PC-3 (cell line): ENCODE results near the gene LHFPL6. TPM values are rescaled to one million over a fixed set of nuclear protein-coding genes. Genes with fewer than 3 reads are reported as not detected.

Experiments used
- ATAC-seq: fragments of 200-7000 bp; cut with Tn5 transposase; 2 replicates; pipeline ENCODE4 v1.9.1; 2020; ENCODE audit warnings: mild to moderate bottlenecking, moderate library complexity
- BruUV-seq: library from RNA; stranded (reverse); fragments of 400-500 nt; replicated peaks from 2 replicates; lab custom pipeline; 2021; lab: Mats Ljungman, UMichigan
- CTCF ChIA-PET: fragments of 300-600 bp; sonication (Branson Sonifier 250); formaldehyde crosslinking; loops from one replicate; lab custom pipeline; 2022; ENCODE audit warnings: antibody characterized with exemption; lab: Charles Lee
- POLR2A ChIA-PET: fragments of 300-600 bp; sonication (Branson Sonifier 250); formaldehyde crosslinking; loops from one replicate; lab custom pipeline; 2022; ENCODE audit warnings: antibody characterized with exemption; ENCODE audit not compliant: unreplicated experiment; lab: Charles Lee
- DNase-seq: peaks from one replicate; pipeline ENCODE4 v3.0.0-alpha.2; 2015
- H2AFZ ChIP-seq: fragments of 300-600 bp; sonication (generic); 2 replicates; pipeline ENCODE4 v1.6.0; 2016; ENCODE audit warnings: antibody characterized with exemption, low read length
- H3F3A ChIP-seq: fragments of 300-600 bp; sonication (generic); one replicate; pipeline ENCODE4 v1.6.0; 2017; ENCODE audit warnings: antibody characterized with exemption, low read length, control low read depth, mild to moderate bottlenecking; ENCODE audit not compliant: unreplicated experiment
- H3K27ac ChIP-seq: fragments of 300-600 bp; sonication (generic); 2 replicates; pipeline ENCODE4 v1.5.1; 2016; ENCODE audit warnings: mild to moderate bottlenecking, low read length
- H3K27me3 ChIP-seq: fragments of 300-600 bp; sonication (generic); 2 replicates; pipeline ENCODE4 v1.6.1; 2016; ENCODE audit warnings: low read length, mixed read lengths
- H3K36me3 ChIP-seq: fragments of 300-600 bp; sonication (generic); 2 replicates; pipeline ENCODE4 v1.6.1; 2016; ENCODE audit warnings: low read depth, mixed run types, low read length, mixed read lengths
- H3K4me1 ChIP-seq: fragments of 300-600 bp; sonication (generic); 2 replicates; pipeline ENCODE4 v1.5.1; 2016; ENCODE audit warnings: low read length; ENCODE audit not compliant: insufficient read depth
- H3K4me2 ChIP-seq: fragments of 300-600 bp; sonication (generic); 2 replicates; pipeline ENCODE4 v1.6.0; 2016; ENCODE audit warnings: low read length
- H3K4me3 ChIP-seq: fragments of 300-600 bp; sonication (generic); 2 replicates; pipeline ENCODE4 v1.5.1; 2016; ENCODE audit warnings: mild to moderate bottlenecking, low read length, mixed read lengths
- H3K79me2 ChIP-seq: fragments of 300-600 bp; sonication (generic); 2 replicates; pipeline ENCODE4 v1.6.1; 2017; ENCODE audit warnings: low read length, mixed read lengths
- H3K9ac ChIP-seq: fragments of 300-600 bp; sonication (generic); 2 replicates; pipeline ENCODE4 v1.6.0; 2016; ENCODE audit warnings: mild to moderate bottlenecking, low read length
- H3K9me2 ChIP-seq: fragments of 300-600 bp; sonication (generic); replicated peaks from 2 replicates; pipeline ENCODE4 v1.6.1; 2016; ENCODE audit warnings: mixed run types, low read length, mixed read lengths
- H3K9me3 ChIP-seq: fragments of 300-600 bp; sonication (generic); 2 replicates; pipeline ENCODE4 v1.6.1; 2016; ENCODE audit warnings: low read length, mixed read lengths
- H4K20me1 ChIP-seq: fragments of 300-600 bp; sonication (generic); 2 replicates; pipeline ENCODE4 v1.6.1; 2016; ENCODE audit warnings: low read length, mixed read lengths
- EZH2 ChIP-seq: fragments of 300-600 bp; sonication (generic); IDR thresholded peaks from one replicate; pipeline ENCODE4 v1.6.1; 2017; ENCODE audit warnings: antibody characterized with exemption, mild to moderate bottlenecking, low read length; ENCODE audit not compliant: unreplicated experiment
- EZH2phosphoT487 ChIP-seq: fragments of 300-600 bp; sonication (generic); IDR thresholded peaks from 2 replicates; pipeline ENCODE4 v1.6.1; 2018; ENCODE audit warnings: mild to moderate bottlenecking, antibody characterized with exemption, low read length, borderline replicate concordance
- intact Hi-C: fragments of 100-400 bp; cut with micrococcal nuclease; formaldehyde crosslinking; loops from 2 replicates; pipeline ENCODE4 v1.9.0; 2023
- total RNA-seq: library from RNA; depleted of rRNA; stranded (reverse); fragments of >200 nt; gene quantifications from 2 replicates; pipeline ENCODE4 v1.2.3, GENCODE V29; 2014
- TF ChIP-seq, protein P1 (sequence below): fragments of 300-600 bp; sonication (generic); conservative IDR thresholded peaks from 2 replicates; pipeline ENCODE4 v1.5.1; 2017; ENCODE audit warnings: antibody characterized with exemption, low read depth, mild to moderate bottlenecking, low read length

LHFPL6 gene
- total RNA-seq, 1 experiment from 2014 or later, result 7.8 TPM

DNA sequence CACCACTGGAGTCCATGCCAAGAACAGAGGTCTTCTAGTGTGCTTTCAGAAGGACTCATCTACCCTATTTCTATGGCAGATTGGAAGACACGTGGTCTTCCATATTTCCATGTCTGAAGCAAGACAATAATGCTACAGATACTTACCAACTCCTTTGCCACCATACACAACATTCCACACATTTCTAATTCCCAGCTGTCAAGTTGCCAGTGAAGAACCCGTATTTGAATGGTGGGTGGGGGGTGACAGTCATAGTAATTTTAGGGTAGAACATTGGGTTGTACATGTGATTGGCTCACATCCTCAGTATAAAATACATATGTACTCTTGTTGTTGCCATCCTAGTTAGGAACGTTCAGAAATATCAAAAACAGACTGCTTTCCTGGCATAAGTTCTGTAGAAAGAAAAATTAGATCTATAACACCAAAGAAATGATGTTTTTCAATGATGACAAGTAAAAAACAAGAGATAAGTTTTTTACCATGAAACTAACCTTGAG lies 69.3 kb downstream of the LHFPL6 start:
- no peak overlapping the region for H3K27ac ChIP-seq
- H4K20me1 ChIP-seq, result no peaks in the 10 kb centered on the region
- TF ChIP-seq EZH2 (no peak), EZH2phosphoT487 (no peak)
- TF ChIP-seq, protein P1, sequence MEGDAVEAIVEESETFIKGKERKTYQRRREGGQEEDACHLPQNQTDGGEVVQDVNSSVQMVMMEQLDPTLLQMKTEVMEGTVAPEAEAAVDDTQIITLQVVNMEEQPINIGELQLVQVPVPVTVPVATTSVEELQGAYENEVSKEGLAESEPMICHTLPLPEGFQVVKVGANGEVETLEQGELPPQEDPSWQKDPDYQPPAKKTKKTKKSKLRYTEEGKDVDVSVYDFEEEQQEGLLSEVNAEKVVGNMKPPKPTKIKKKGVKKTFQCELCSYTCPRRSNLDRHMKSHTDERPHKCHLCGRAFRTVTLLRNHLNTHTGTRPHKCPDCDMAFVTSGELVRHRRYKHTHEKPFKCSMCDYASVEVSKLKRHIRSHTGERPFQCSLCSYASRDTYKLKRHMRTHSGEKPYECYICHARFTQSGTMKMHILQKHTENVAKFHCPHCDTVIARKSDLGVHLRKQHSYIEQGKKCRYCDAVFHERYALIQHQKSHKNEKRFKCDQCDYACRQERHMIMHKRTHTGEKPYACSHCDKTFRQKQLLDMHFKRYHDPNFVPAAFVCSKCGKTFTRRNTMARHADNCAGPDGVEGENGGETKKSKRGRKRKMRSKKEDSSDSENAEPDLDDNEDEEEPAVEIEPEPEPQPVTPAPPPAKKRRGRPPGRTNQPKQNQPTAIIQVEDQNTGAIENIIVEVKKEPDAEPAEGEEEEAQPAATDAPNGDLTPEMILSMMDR, result no peak
- intact Hi-C loops, result no loop called here
- no peaks in the 10 kb centered on the region for H3F3A ChIP-seq
- no peaks in the 10 kb centered on the region for H3K9me2 ChIP-seq
- no peaks in the 10 kb centered on the region for H3K9me3 ChIP-seq
- H3K4me2 ChIP-seq, result no peak overlapping the region
- no peaks in the 10 kb centered on the region for H3K79me2 ChIP-seq
- H3K4me3 ChIP-seq, result no peak overlapping the region
- H3K9ac ChIP-seq, result no peak overlapping the region
- no peak overlapping the region for H2AFZ ChIP-seq
- DNase-seq (no peak), ATAC-seq (no peak)
- H3K27me3 ChIP-seq, result no peaks in the 10 kb centered on the region
- POLR2A ChIA-PET, result no interaction called here
- no TSS peak for BruUV-seq
- no peaks in the 10 kb centered on the region for H3K36me3 ChIP-seq
- CTCF ChIA-PET, result no interaction called here
- peaks cover 28% of the 10 kb centered on the region for H3K4me1 ChIP-seq

GRCh38 chr13:39531646-39532045 lies 71.3 kb downstream of the LHFPL6 start:
- CTCF ChIA-PET, result interaction anchor here (0.5 kb wide), 1 partner anchor 80 kb away, joined by 3 read pairs; no protein-coding TSS in a partner anchor
- H2AFZ ChIP-seq, result peak overlapping the region; percentile 48

GRCh38 chr13:39530916-39531315 lies 72.1 kb downstream of the LHFPL6 start:
- H3K4me1 ChIP-seq, result peaks cover 40% of the 10 kb centered on the region
- peak overlapping the region; percentile 42 for H3K27ac ChIP-seq
- no peaks in the 10 kb centered on the region for H3K9me3 ChIP-seq
- no peaks in the 10 kb centered on the region for H3K9me2 ChIP-seq
- DNase-seq (peak; percentile 46), ATAC-seq (peak; percentile 37)
- H3K36me3 ChIP-seq, result no peaks in the 10 kb centered on the region
- H3F3A ChIP-seq, result peaks cover 3% of the 10 kb centered on the region
- ChIA-PET POLR2A (no interaction called here), CTCF (interaction anchor here (0.6 kb wide), 1 partner anchor 81 kb away, joined by 3 read pairs; no protein-coding TSS in a partner anchor)
- no TSS peak for BruUV-seq
- no peaks in the 10 kb centered on the region for H3K79me2 ChIP-seq
- no peak for TF ChIP-seq EZH2phosphoT487
- no peak for TF ChIP-seq EZH2
- TF ChIP-seq, protein P1, result no peak
- H3K9ac ChIP-seq, result no peak overlapping the region
- H4K20me1 ChIP-seq, result no peaks in the 10 kb centered on the region
- peak overlapping the region; percentile 63 for H3K4me2 ChIP-seq
- intact Hi-C loops, result no loop called here
- no peak overlapping the region for H2AFZ ChIP-seq
- no peaks in the 10 kb centered on the region for H3K27me3 ChIP-seq
- H3K4me3 ChIP-seq, result no peak overlapping the region

More at GRCh38 chr13:39531646-39532045, 71.3 kb downstream of the LHFPL6 start:
- Histone ChIP-seq H3K27me3 (no peaks in the 10 kb centered on the region), H3K9me2 (no peaks in the 10 kb centered on the region), H3K79me2 (no peaks in the 10 kb centered on the region), H4K20me1 (no peaks in the 10 kb centered on the region), H3K4me3 (no peak overlapping the region), H3K4me1 (peaks cover 40% of the 10 kb centered on the region), H3K9ac (no peak overlapping the region), H3F3A (peaks cover 3% of the 10 kb centered on the region), H3K9me3 (no peaks in the 10 kb centered on the region), H3K4me2 (peak overlapping the region; percentile 63), H3K36me3 (no peaks in the 10 kb centered on the region), H3K27ac (peak overlapping the region; percentile 42)
- TF ChIP-seq, protein P1, result no peak
- TF ChIP-seq EZH2phosphoT487 (no peak), EZH2 (no peak)
- ATAC-seq (no peak), DNase-seq (peak; percentile 40)
- POLR2A ChIA-PET, result no interaction called here
- BruUV-seq, result no TSS peak
- intact Hi-C loops, result no loop called here
